GM10266 (cell line): ENCODE measurements around the gene CGB3.

Experiments used
- DNase-seq: peaks from one replicate; pipeline ENCODE4 v3.0.0; 2012; ENCODE audit errors: extremely low spot score
- CTCF ChIP-seq: IDR thresholded peaks from 2 replicates; pipeline ENCODE4 v1.5.1; 2012; ENCODE audit warnings: mild to moderate bottlenecking, low read depth; ENCODE audit not compliant: control insufficient read depth, insufficient read depth; ENCODE audit errors: missing control alignments

Gene CGB3

DNA sequence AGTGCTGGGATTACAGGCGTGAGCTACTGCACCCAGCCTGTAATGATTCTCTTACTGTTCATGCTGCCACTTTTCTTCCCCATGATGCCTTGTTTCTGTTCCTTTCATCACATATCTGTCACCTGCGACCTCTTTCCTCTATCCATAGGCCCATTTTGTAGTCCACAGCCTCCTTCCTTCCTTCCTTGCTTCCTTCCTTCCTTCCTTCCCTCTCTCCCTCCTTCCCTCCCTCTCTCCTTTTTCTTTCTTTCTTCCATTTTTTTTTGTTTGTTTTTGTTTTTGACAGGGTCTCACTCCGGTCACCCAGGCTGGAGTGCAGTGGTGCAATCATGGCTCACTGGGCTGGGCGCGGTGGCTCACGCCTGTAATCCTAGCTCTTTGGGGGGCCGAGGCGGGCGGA lies 35.3 kb downstream of the CGB3 start:
- TF ChIP-seq CTCF: no peak
- no peak for DNase-seq

DNA sequence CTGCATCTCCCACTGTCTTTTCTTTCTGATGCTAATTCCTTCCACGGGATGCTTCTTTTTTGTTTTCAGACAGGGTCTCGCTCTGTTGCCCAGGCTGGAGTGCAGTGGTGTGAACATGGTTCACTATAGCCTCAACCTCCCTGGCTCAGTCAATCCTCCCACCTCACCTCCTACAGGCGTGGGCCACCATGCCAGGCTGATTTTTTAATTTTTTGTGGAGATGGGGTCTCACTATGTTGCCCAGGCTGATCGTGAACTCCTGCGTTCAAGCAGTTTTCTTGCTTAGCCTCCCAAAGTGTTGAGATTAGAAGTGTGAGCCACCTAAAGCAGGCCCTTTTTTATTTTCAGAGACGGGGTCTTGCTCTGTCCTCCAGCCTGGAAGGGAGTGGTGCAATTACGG lies 35.8 kb downstream of the CGB3 start:
- TF ChIP-seq CTCF: no peak
- no peak for DNase-seq

DNA sequence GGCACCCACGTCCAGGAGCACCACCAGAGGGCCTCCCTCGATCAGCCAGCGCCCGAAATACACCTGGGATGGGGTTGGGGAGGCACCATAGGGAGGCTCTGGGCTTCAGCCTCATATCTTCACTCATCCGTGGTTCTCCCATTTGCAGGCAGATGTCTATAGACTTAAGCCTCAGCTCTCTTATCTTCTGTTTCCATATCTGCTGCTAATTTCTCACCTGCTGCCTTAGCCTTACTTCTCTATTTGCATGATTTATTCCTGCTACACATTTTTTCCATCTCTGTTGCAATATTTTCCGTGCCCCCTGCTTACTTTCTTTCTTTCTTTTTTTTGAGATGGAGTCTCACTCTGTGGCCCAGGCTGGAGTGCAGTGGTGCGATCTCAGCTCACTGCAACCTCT lies 36.8 kb downstream of the CGB3 start:
- TF ChIP-seq CTCF: no peak
- DNase-seq: no peak

DNA sequence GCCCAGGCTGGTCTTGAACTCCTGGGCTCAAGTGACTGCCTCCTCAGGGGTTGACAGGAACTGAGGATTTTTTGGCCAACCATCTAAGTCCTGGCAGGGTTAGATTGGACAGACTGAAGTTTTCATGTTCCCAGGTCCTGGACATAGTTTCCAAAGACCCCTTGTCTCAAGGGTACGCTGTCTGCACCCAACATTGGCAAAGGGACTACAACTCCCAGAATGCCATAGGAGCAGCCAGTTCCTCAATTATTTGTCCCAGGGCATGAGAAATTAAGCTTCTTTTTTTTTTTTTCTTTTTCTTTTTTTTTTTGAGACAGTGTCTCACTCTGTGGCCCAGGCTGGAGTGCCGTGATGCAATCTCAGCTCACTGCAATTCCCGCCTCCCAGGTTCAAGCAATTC lies 37.9 kb downstream of the CGB3 start:
- TF ChIP-seq CTCF: no peak
- DNase-seq: no peak

DNA sequence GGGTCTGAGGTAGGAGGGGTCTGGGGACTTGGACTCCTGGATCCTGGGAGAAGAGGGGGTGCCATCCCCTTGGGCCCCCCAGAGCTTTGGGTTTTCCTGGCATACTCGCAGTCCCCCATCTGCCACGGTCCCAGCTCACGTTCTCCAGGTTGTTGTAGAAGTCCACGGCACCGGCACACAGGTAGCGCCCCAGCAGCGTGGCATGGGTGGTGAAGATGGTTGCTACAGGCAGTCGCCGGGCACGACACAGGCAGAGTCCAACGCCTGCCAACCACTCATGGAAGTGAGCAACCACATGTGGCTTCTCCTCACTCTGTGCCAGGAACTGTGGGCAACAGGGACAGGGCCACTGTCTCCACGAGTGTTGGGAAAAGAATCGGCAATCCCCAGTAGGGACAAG lies 38.4 kb downstream of the CGB3 start:
- no peak for TF ChIP-seq CTCF
- no peak for DNase-seq

DNA sequence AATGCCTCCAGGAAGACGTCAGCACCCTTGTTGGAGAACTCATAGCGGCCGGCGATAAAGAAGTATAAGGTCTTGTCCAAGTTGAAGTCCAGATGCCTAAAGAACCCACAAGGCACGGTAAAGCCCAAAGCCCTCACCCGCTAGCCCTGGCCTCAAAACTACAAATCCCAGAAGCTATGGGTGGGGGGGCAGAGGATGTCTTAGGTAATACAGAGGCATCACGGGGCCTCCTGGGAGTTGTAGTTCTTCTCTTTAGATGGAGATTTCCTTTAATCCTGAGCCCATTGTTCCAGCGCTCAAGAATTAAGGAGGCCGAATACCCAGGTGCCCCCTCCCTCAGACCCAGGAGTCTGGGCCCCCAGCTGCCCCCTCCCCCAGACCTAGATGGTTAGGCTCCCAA lies 41.9 kb downstream of the CGB3 start:
- no peak for DNase-seq
- TF ChIP-seq CTCF: no peak

DNA sequence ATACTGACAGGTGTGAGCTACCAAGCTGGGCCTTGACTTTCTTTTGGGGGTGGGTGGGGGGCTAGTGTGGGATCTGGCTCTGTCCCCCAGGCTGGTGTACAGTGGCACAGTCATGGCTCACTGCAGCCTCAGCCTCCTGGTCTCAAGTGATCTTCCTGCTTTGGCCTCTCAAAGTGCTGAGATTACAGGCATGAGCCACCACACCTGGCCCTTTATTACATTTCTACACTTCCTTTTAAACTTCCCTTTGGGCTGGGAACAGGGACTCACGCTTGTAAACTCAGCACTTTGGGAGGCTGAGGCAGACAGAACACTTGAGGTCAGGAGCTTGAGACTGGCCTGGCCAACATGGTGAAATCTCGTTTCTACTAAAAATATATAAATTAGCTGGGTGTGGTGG lies 47.1 kb downstream of the CGB3 start:
- no peak for TF ChIP-seq CTCF
- DNase-seq: no peak
